ENCODE data around the gene DCC.

DCC gene

DNA sequence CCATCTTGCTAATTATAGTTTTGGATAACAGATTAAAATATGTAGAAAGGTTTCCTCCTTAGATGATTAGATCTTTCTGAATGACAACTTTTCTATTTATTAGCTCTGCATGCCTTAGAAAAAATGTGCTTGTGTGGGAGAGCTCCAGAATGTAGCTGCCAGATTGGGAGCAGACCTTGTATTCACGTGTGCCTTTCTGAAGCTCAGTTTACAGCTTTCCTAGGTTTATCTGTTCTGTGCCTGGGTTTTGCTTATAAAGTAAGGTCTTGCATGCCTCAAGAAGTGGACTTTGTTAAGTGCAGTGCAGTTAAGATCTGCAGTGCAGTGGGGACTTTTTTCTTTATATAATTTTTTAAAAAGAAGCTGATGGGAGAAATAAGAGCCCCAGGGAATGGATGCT lies 179.0 kb downstream of the DCC start:
- DNase-seq, result no peak

DNA sequence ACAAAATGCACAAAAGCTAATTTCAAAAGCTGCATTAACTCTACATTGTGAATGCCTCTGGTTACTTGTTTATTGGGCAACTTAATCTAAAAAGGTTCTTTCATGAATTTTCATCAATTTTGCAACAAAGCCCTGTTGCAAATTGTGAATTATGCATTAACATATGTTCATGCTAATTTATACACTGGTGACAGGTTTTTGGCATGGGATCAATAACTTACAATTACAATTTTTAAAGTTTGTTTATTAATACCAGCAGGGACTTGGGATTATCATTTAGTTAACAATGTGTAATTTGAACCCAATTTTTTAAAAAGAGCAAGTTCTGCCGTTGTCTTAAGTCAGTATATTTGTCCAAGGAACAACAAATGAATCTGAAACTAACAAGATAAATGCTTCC lies 183.6 kb downstream of the DCC start:
- DNase-seq, result no peak

DNA sequence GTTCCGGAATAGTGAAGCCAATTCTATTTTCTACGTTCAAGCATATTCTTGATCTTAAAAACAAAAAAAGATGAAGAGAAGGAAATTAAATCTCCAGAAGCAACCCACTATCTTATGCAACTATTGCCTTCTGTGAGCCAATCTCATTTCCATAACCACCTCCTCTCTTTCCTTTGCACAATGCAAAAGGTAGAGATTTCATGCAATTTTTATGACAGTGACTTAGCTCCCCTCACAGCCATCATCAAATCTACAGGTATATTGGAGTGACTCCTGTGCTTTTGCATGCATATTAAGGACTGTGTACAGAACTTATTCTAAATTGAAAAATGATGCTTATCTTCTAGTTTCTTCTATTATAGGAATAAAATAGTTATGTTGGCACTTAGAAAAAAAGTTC lies 191.8 kb downstream of the DCC start:
- no peak for DNase-seq

DNA sequence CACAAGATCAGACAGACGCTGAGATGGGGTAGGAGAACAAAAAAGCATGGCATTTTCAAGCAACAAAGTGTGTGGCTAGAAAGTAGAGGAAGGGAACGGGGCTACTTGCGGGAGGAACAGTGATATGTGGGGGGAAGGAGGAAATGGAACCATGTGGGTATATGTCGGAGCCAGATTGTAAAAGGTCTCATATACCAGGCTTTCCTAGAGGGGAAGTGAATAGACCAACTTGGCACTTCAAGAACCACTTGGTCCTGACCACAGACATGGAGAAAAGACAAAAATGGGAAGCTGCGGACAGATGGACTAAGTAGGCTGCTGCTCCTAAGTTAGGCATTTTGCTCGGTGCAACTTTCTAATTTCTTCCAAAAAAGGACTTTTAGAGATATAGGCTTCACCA lies 196.0 kb downstream of the DCC start:
- peak; percentile 14 for DNase-seq

DNA sequence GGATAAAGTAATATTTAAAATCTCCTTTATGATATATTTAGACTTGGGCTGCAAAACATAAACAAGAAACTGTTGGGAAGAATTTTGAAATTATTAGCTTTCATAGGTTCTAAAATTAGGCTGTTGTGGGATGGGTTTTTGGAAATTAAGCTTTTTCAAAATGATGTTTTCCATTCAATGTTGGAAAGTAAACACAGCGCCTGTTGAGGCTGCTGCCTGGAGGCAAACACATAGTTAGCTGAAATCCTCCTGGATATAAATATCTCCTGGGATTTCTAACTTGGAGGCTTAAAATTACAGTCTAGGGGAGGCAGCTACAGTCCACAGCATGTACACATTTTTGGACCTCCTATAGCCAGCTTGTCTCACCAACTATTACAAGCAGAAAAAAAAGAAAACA lies 197.3 kb downstream of the DCC start:
- DNase-seq, result no peak

DNA sequence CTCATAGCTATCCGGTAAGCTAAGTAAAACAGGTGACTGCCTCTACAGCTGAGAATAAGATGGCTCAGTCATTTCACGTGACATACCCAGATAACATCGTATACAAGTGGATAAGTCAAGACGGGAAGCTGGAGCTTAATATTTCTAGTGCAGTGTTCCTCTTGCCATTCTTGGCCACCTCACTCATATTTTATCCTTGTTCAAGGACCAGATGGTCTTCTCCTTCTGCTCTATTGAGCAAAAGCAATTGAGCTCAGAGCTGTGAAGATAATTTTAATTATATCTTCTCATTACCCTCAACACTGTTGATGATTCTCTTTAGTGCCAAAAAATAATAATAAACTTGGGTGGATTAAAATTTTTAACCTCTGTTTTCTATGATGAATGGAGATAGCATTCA lies 201.1 kb downstream of the DCC start:
- no peak for DNase-seq

DNA sequence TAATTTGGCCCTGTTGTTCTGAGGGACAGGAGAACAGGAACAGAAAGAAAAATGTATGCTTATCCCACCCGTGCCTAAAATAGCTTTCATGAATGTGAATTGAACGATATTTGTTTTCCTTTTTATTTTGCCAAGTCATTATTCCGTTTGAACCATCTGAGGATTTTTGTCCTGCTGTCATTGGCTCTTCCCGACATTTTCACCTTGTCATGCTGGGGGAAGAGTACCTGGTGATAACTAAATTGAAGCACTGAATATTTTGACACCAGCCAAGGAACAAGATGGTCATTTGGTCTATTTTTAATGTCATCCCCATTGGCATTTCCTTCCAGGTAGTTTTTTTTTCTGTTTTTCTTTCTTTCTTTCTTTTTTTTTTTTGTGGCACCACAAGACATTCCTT lies 204.1 kb downstream of the DCC start:
- DNase-seq, result no peak

DNA sequence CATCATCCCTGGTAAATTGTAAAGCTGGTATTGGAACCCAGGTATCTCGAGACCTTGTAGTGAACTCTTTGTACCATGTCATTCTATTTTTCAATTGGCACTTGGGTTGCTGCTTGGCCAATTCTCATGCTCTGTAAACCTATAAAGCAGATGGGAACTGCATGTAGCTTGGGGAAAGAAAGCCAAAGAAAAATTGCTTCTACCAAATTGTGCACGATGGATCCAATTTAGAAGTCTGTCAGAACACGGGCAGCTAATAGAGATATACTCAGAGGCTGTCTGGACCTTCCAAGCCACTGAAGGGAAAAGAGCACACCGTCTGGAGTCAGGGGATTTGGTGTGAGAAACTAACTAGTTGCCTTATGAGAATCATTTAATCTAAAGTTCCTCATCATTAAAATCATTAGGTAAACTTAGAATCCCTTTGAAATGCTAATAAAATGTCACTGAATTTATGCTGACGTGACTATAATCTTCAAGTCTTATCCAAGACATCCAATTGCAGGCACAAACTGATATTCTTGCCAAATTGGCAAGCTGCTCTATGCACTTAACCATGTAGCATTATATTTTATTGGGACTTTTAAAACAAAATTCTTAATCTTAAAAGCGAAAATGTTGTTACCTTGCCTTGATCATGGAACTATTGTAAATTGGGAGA lies 206.8 kb downstream of the DCC start:
- DNase-seq, result no peak

DNA sequence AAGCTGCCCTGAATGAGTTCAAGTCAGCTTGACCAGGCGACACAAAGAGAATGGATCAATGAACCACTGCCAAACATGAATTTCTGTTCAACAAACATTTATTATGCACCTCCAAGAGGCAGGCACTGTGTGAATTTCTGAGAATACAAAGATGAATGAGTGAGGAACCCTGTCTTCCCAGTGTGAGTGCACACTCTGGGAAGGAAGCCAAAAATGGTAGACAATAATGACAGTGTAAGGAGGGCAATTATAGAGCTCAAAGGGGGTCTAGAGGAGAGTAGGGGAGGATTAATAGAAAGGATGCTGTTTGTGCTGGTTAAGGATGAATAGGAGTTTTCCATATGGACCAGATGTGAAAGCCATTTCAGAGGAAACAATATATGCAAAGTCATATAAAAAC lies 213.4 kb downstream of the DCC start:
- no peak for DNase-seq

DNA sequence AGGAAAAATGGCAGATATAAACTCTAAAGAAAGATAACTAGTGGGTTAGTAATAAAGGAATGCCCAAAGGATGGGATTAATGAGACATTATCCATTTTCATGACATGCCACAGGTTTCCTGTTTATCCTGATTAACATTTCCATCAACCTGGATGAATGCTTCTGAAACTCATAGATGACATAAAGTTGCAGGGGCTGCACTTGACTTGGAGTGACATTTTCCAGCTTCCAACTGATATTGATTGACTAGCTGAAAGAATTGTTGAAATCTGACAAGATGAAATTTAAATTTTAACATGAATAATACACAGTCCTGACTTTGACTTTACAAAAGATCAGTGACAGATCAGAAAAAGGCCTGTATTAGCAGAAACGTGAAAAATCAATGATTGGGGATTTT lies 214.2 kb downstream of the DCC start:
- DNase-seq, result no peak

DNA sequence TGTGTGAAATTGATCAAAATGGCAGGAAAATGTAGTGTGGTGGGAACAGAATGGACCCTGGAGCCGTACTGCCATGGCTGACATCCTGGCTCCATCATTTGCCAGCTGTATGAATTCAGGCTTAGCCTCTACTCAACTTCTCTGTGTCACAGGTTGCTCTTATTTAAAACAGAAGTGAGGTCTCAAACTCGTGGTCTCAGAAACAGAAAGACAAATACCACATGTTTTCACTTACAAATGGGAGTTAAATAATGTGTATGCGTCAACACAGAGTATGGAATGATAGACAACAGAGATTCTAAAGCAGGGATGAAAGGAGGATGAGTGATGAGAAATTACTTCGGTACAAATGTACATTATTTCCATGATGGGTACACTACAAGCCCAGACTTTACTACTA lies 227.4 kb downstream of the DCC start:
- no peak for DNase-seq

DNA sequence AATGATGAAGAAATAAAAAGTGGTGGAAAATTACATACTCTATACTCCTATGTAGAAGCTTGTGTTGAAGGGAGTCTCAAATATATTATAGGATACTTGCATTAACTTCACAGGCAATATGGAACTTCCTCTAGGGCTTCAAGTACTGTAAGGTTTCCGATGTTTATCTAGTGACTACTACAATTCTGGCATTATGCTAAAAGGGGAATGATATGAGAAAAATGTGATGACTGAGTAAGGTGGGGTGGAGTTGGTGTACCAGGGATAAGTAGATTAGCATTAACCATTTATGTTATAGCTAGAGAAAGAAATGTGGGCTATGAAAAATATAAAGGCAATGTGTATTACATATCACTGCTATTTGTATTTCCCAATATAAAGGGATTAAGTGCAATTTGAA lies 229.5 kb downstream of the DCC start:
- DNase-seq, result no peak

DNA sequence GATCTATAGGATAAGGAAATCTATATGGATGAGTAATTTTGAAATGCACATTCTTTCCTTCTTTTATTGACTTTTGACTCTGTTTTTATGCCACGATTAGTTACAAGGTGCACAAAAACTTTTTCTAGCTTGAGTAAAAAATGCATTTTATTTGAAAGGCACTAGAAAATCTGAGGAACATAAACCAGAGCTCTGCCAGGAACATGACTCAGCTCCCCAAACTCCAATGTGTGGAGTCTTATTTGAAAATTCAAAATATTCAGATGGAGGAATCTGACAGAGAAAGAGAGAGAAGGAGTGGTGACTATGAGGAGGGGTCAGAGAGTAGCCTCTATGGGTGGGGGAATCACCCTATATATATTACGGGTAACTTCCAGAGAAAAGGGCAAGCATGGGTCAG lies 231.0 kb downstream of the DCC start:
- DNase-seq, result no peak

DNA sequence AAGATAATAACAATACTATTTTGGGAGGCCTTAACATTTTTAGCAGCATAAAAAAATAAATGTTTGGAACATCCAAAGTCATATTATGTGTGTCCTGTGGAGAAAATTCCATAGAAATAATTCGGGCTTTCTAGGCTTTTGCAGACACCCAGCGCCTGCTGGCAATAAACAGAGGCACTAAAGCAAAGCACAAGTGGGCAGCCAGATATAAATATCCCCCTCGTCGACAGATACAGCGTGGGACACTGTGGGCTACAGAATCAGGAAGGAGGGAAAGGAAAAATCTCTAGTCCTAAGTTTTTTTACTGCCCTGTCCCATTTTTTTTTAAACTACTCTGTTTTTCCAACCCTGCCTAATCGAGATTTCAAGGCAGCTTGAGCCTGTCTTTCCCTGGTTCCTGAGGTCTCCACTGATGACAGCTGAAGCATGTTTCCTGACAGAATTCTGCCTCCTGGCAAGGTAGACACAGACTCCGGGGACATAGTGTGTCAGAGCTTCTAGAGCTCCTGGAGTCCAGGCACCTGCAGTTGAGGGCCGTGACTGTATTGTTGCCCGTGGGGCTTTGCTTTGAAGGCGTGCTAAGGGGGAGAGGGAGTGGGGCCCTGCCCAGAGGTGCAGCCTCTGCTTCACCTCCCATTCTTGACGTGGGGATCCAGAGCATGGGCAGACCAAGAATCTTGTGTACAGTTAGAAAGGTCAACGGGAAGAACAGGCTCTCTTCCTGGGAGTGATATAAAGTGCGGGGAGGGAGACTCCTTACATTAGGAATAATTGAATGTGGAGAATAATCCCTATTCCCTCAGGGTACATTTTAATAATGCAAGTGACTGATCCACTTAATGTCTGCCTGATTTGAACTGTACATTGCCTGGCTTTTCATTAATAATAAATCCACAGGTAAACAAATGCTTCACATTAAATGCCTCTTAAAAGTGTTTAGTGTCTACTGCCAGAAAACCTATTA lies 232.3 kb downstream of the DCC start:
- no peak for DNase-seq

DNA sequence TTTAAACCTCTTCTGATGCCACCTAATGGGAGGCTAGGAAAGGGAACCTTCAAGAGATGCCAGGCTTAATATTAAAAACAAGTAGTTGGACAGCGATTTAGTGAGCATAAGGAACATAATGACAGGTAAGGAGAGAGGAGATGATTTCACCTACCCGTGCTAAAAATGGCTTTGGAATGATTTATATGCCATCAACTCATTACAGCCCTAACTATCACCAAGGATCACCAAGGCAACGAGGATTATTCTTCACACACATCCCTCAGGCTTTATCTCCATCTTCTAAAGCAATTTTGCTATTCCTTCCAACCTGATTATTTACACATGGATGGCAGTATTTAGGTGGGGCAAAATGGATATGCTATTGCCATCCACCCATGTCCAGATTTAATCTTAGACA lies 237.8 kb downstream of the DCC start:
- DNase-seq, result no peak

DNA sequence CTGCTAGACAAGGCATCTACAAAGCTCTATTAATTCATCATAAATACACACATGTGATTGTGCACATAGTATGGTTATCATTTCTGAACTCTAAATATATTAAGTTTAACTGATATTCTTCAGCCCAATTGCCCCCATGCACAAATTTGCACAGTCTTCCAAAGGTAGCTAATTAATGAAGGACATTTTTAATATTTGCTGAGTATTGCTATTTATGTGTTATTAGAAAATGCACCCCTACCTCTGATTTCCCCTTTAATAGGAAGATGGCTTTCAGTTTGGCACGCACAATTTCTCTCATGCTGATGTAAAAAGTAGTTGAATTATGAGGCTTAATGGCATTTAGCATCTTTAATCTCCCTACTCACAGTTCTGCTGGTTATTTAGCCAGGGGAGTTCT lies 242.1 kb downstream of the DCC start:
- no peak for DNase-seq

DNA sequence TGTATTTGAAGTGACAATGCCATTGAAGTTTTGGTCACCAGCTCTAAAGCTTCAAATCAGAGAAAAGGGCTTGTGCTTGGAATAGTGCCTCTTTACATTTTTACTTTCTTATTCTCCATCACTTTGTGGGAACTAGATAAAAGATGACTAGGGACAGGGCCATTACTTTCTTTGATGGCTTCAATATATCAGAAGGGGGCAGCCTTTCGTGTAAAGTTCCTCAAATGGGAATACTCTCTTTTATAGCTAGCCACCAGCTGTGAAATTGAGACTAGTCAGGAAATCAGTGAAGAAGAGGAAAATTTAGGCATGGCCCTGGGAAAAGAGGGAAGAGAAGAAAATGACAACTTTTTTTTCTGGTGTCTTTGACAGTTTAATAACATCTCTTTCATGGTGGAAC lies 242.5 kb downstream of the DCC start:
- DNase-seq, result no peak

DNA sequence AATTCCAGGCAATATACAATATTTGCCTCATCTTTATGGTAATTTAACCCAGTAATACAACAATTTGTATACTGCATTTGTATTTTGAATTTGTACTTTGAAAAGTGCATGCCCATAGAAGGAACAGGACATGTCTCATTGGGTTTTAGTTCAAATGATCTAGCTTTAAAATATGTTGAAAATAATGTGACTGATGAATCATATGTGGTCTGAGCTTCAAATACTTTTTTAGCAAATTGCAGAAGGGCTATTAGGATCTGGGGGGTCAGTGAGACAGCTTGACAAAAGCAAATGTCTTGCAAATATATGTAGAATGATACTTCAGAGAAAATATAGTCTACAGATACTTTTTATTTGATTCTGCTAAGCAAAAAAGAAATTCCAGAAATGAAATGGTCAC lies 248.9 kb downstream of the DCC start:
- no peak for DNase-seq

DNA sequence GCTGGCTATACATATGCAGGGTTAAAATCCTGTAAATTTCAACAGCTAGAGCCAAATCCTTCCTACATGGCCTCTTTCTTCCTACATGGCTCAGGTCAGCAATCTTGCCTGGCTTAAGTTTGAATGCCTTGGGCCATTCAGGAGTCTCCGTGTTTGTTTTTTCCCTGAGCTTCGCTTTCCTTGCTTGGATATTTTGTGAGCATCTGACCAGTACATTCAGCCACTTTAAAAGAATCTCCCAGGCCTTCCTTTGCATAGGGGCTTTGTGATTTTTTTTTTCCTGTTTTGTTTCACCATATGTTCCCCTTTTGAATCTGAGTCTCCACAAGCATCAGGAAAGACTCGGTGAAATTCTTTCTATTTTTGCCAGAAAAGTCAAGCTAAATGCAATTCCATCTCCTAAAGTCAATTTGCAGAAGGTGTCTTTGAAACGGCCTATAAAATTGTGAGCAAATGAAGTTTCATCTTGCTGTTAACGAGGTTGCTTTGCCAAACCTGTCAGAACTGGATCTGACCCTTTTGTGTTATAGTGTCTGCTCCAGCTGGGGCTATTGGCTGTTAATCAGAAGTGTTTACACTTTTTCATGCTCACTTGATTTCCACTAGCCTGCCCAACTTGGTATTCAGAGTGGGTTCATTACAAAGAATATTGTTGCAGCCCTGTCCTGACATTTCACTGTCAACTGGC lies 256.9 kb downstream of the DCC start:
- DNase-seq, result no peak

DNA sequence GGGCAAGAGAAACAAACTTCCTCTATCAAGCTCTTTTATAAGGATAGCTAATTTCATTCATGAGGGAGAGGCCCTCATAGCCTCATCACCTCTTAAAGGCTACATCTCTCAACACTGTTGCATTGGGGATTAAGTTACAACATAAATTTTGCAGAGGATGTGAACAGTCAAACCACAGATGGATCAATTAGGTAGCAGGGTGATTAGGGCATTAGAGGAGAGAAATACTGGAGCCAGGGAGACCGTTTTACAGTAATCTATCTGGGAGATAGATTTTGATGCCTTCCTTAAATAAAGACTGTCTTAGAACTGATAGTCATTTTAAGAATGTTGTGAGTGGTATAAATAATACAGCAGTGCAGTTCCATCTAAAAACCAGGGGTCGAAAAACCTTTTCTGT lies 258.9 kb downstream of the DCC start:
- DNase-seq, result no peak

DNA sequence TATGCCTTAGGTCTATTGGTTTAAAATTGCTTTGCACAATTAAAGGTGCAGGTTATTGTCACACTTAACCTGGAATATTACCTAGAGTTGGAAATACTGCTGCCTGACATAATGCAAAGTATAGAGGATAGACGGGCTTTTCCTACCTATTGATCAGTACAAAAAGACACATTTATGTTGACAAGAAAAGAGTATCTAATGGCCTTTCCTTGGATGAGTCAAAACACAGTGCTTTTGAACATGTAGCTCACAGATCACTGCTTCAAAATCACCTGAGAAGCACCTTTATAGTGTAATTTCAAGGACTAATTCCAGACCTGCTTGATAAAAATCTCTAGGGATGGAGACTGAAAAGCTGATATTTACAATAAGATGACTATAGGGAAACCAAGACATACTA lies 262.8 kb downstream of the DCC start:
- DNase-seq, result no peak

DNA sequence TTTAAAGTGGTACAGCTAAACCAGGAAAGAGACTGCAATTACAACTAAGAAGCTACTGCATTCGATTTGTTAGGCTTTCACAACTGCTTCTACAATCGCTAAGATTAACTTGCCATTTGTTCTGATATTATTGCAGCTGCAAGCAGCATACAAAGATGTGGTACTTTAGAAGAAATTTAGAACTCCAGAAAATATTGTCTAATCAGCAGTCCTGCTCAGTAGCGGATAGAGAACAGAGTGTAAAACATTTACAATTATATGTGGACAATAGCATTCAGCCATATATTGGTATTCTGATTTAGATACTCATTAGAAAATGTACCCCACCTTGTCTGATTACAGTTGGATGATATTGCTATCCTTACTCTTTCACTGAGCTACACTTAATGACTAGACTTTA lies 265.3 kb downstream of the DCC start:
- DNase-seq, result no peak

DNA sequence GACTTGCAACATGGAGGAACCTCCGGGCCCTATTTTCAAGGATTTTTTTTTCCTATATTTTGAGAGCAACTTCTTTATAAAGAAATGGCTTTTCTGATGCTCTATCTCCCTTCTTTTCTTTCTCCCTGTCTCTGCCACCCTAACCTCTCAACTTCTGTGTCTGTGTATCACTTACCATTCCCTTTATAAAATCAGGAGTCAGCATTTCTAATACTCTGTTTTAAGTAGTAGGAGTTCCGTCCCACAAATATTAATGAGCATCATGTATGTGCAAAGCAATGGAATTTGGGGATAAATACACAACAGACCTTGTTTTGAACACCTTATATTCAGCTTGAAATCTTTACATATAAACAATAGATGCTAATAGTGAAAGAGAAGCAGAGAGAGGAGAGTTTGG lies 268.0 kb downstream of the DCC start:
- DNase-seq, result no peak

Data from GDM1 (cell line).